ENCODE results near the gene PTPRG.

DNA sequence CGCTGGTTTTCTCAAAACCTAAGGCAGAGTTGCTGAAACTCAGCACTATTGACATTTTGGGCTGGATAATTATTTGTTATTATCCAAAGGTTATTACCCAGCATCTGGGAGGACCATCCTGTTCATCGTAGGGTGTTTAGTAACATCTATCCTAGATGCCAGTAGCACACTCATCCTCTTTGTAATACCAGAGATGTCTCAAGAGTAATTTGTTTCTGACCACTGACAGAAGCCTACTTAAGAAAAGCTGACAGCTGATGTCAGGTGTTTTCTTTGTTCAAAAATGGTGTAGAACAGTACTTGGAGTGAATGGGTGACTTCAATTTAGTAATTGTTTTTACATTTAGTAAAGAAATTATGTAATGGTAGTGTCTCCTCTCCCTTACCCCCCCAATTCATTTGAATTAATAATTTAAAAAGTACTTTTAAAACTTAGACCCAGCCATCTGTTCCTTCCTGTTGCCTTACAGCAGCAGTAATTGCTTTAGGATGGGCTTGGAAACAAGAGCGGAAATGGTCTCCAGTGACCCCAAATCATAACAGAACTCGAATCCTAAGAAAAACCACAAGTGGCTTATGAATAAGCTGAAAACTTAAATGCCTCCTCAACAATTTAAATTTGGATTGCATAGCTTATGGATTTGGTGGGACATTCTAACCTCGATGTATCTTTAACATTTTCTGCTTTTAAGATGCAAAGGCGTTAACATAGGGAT, 105.4 kb downstream of the PTPRG start:
- no peak for TF ChIP-seq POLR2A (IDR thresholded peaks at IDR 0.05; ENCODE audit: low read length)
- TF ChIP-seq GATA1 (IDR thresholded peaks at IDR 0.05; ENCODE audit: low read depth, low read length), result no peak
